ENCODE results near the gene ZNF362. TPM values are rescaled to one million over a fixed set of nuclear protein-coding genes. Genes with fewer than 3 reads are reported as not detected.
A peak's percentile ranks its signal among the peaks of the same experiment; 100 is the strongest.

Gene ZNF362
- total RNA-seq, 1 donor, result 13.4 TPM

DNA sequence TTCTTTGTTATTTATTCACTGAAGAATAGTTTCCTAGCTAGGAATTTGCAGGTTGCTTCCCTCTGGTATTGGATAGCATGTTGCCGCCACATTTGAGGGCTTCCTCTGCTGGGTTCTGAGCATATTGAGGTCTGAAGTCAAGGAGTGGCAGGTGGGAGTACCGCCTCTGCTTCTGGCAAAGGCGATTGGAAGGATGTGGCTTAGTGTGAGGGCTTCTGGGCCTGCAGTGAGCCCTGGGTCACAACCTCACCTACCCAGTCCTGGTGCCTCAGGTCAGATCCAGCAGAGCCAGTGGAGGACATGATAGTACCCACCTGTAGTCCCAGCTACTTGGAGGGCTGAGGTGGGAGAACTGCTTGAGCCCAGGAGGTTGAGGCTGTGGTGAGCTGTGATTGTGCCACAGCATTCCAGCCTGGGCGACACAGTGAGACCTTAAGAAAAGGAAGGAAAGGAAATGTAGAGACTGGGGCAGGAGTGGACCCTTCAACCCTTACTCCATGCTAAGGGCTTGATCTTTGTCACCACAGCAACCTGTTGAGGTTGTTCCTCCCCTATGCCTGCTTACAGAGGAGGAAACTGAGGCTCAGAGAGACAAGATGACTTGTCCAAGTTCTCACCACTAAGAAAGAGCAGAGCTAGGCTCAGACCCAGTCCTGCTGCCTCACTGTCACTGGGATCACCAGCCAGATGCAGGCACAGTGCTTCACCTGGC is 41.8 kb downstream of the ZNF362 start:
- Histone ChIP-seq H3K36me3 (ENCODE audit: insufficient read depth, low read length) (peaks cover 32% of the 10 kb centered on the region), H2AFZ (ENCODE audit: low read length) (no peak overlapping the region), H3K9me3 (ENCODE audit: low read depth, low read length) (no peaks in the 10 kb centered on the region), H3K27ac (ENCODE audit: low read depth, low read length) (no peak overlapping the region), H3K4me3 (ENCODE audit: insufficient read depth, low read length) (no peak overlapping the region), H4K20me1 (ENCODE audit: insufficient read depth, low read length) (peaks cover 9% of the 10 kb centered on the region), H3K4me1 (ENCODE audit: insufficient read depth, low read length) (peaks cover 12% of the 10 kb centered on the region), H3K27me3 (ENCODE audit: insufficient read depth, low read length) (no peaks in the 10 kb centered on the region), H3K79me2 (ENCODE audit: insufficient read depth, low read length) (peaks cover 2% of the 10 kb centered on the region), H3K4me2 (ENCODE audit: insufficient read depth, low read length) (no peak overlapping the region)
- no peak for TF ChIP-seq CTCF (IDR thresholded peaks at IDR 0.05; ENCODE audit: extremely low read depth, low read depth, low read length)
- DNase-seq (ENCODE audit: insufficient read length, low spot score, missing footprints), result no peak

DNA sequence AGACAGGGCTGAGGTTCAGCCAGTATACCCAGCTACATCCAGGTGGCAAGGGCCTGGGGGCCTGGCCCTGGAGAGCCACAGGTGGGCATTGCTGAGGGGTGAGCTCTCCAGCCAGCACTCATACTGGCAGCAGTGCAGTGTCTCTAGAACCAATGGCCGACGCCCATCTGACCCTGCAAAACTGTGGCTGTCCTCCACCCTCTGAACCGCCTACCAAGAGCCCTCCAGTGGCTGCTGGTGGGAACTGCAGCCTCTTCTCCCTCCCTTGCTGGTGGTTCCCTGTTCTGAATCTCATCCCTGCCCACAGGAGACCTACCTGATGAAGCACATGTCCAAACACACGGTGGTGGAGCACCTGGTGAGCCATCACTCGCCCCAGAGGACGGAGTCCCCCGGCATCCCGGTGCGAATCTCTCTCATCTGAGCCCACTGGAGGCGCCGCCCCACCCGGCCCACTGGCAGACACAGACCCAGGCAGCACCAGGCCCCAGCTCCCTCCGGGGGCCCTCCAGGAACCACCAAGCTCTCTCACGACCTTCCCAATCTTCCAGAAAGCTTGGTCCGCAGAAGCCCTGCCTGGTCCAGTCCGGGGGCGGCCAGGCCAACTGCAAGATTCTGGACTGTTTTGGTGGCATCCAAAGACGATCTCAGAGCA is 42.5 kb downstream of the ZNF362 start:
- peak; percentile 86 for TF ChIP-seq CTCF (IDR thresholded peaks at IDR 0.05; ENCODE audit: extremely low read depth, low read depth, low read length)
- Histone ChIP-seq H3K79me2 (ENCODE audit: insufficient read depth, low read length) (no peaks in the 10 kb centered on the region), H3K9me3 (ENCODE audit: low read depth, low read length) (no peaks in the 10 kb centered on the region), H2AFZ (ENCODE audit: low read length) (no peak overlapping the region), H4K20me1 (ENCODE audit: insufficient read depth, low read length) (peaks cover 2% of the 10 kb centered on the region), H3K36me3 (ENCODE audit: insufficient read depth, low read length) (peaks cover 30% of the 10 kb centered on the region), H3K4me3 (ENCODE audit: insufficient read depth, low read length) (no peak overlapping the region), H3K27ac (ENCODE audit: low read depth, low read length) (no peak overlapping the region), H3K27me3 (ENCODE audit: insufficient read depth, low read length) (no peaks in the 10 kb centered on the region), H3K4me1 (ENCODE audit: insufficient read depth, low read length) (peaks cover 12% of the 10 kb centered on the region), H3K4me2 (ENCODE audit: insufficient read depth, low read length) (no peak overlapping the region)
- peak; percentile 97 for DNase-seq (ENCODE audit: insufficient read length, low spot score, missing footprints)

DNA sequence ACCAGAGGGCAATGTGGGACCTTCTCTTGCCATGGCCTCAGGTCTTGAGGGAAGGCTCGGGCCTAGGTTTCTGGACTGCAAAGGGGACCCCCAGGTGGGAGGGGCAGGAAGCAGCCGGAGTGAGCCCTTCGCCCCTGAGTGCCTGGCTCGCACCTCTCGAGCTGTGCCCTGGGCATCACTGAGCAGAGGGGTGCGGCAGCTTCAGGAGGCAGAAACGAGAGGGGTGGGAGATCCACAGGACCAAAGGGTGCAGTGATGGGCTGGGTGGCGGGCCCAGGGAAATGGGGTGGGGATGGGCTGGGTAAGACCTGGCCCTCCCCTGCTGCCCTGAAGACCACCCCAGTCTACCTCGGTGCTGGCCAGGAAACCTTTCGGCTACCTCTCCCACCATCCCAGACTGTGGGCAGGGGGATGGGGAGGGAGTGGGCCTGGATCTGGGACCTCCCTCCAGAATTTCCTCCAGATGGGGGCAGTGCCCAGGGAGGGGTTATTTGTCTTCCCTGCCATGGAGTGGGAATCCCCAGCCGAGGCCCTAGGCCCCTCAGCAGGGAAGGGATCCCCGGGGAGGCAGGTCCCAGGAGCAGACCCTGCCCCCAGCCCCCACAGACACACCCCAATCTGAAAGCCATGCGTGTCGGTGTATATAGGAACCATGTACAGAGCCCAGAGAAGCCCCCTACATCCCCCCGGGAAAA is 43.3 kb downstream of the ZNF362 start:
- Histone ChIP-seq H3K9me3 (ENCODE audit: low read depth, low read length) (no peaks in the 10 kb centered on the region), H3K27ac (ENCODE audit: low read depth, low read length) (no peak overlapping the region), H4K20me1 (ENCODE audit: insufficient read depth, low read length) (no peaks in the 10 kb centered on the region), H3K27me3 (ENCODE audit: insufficient read depth, low read length) (no peaks in the 10 kb centered on the region), H3K4me2 (ENCODE audit: insufficient read depth, low read length) (no peak overlapping the region), H3K4me1 (ENCODE audit: insufficient read depth, low read length) (peaks cover 12% of the 10 kb centered on the region), H3K79me2 (ENCODE audit: insufficient read depth, low read length) (no peaks in the 10 kb centered on the region), H3K4me3 (ENCODE audit: insufficient read depth, low read length) (no peak overlapping the region), H2AFZ (ENCODE audit: low read length) (no peak overlapping the region), H3K36me3 (ENCODE audit: insufficient read depth, low read length) (peaks cover 24% of the 10 kb centered on the region)
- DNase-seq (ENCODE audit: insufficient read length, low spot score, missing footprints), result peak; percentile 71
- TF ChIP-seq CTCF (IDR thresholded peaks at IDR 0.05; ENCODE audit: extremely low read depth, low read depth, low read length), result no peak

- Histone ChIP-seq H3K27me3 (ENCODE audit: insufficient read depth, low read length) (no peaks in the 10 kb centered on the region), H4K20me1 (ENCODE audit: insufficient read depth, low read length) (no peaks in the 10 kb centered on the region), H3K79me2 (ENCODE audit: insufficient read depth, low read length) (no peaks in the 10 kb centered on the region), H2AFZ (ENCODE audit: low read length) (no peak overlapping the region), H3K9me3 (ENCODE audit: low read depth, low read length) (no peaks in the 10 kb centered on the region), H3K36me3 (ENCODE audit: insufficient read depth, low read length) (peaks cover 21% of the 10 kb centered on the region), H3K4me2 (ENCODE audit: insufficient read depth, low read length) (no peak overlapping the region), H3K4me3 (ENCODE audit: insufficient read depth, low read length) (no peak overlapping the region), H3K4me1 (ENCODE audit: insufficient read depth, low read length) (peaks cover 12% of the 10 kb centered on the region), H3K27ac (ENCODE audit: low read depth, low read length) (no peak overlapping the region)
- peak; percentile 92 for DNase-seq (ENCODE audit: insufficient read length, low spot score, missing footprints)
- no peak for TF ChIP-seq CTCF (IDR thresholded peaks at IDR 0.05; ENCODE audit: extremely low read depth, low read depth, low read length)
Observed at GRCh38 chr1:33300673-33301072, 44.4 kb downstream of the ZNF362 start.

All from osteoblast (primary cell).